Airway epithelial cell (primary cell): ENCODE data around the gene GGTLC1. TPM values are rescaled to one million over a fixed set of nuclear protein-coding genes. Genes with fewer than 3 reads are reported as not detected.

Source experiments
- total RNA-seq: library from RNA; depleted of rRNA; stranded (reverse); fragments of >200 nt; gene quantifications from 2 replicates; pipeline ENCODE4 v1.2.3, GENCODE V29; 2015

Gene GGTLC1
- not detected in 2 replicates for total RNA-seq

GRCh38 chr20:23988561-23988960 lies at the start of gene GGTLC1:
Gene GGTLC1, minus strand, starts transcription at chr20:23988779. Its CDS starts 2,168 bp downstream, at chr20:23986611.

Other genes starting within 250 kb of the GGTLC1 start
- gene CST1, start 237.8 kb downstream of the GGTLC1 start, total RNA-seq, result 0.28 TPM in 1 of 2 replicates, not detected in the other
- gene CST2, start 162.1 kb downstream of the GGTLC1 start, total RNA-seq, result not detected in 2 replicates
- gene CST5, start 109.0 kb downstream of the GGTLC1 start, total RNA-seq, result not detected in 2 replicates